Duodenal mucosa (tissue), 2 donors: ENCODE results near the gene ZNF750.

ENCODE experiments used
- H3K27ac ChIP-seq: one replicate; pipeline ENCODE4 v1.7.0; 2013; ENCODE audit warnings: low read depth, low read length
- H3K27me3 ChIP-seq, 2 donors: one replicate each; pipeline ENCODE4 v1.7.0; 2013; ENCODE audit warnings: low read length in 2 of 2, control low read depth in 1 of 2; ENCODE audit not compliant: insufficient read depth in 2 of 2, control insufficient read depth in 1 of 2
- H3K36me3 ChIP-seq, 2 donors: one replicate each; pipeline ENCODE4 v1.7.0; 2013; ENCODE audit warnings: low read length in 2 of 2, control low read depth in 1 of 2; ENCODE audit not compliant: insufficient read depth in 2 of 2, control insufficient read depth in 1 of 2
- H3K4me1 ChIP-seq, 2 donors: one replicate each; pipeline ENCODE4 v1.7.0; 2013; ENCODE audit warnings: low read length in 2 of 2, control low read depth in 1 of 2; ENCODE audit not compliant: insufficient read depth in 2 of 2, control insufficient read depth in 1 of 2
- H3K4me3 ChIP-seq, 2 donors: one replicate each; pipeline ENCODE4 v1.7.0; 2013; ENCODE audit warnings: low read length in 2 of 2, low read depth in 1 of 2
- H3K9ac ChIP-seq, 2 donors: one replicate each; pipeline ENCODE4 v1.7.0; 2013; ENCODE audit warnings: low read length in 2 of 2, low read depth in 1 of 2
- H3K9me3 ChIP-seq, 2 donors: one replicate each; pipeline ENCODE4 v1.7.0; 2013; ENCODE audit warnings: low read length in 2 of 2, control low read depth in 1 of 2; ENCODE audit not compliant: control insufficient read depth in 1 of 2

ZNF750 gene

DNA sequence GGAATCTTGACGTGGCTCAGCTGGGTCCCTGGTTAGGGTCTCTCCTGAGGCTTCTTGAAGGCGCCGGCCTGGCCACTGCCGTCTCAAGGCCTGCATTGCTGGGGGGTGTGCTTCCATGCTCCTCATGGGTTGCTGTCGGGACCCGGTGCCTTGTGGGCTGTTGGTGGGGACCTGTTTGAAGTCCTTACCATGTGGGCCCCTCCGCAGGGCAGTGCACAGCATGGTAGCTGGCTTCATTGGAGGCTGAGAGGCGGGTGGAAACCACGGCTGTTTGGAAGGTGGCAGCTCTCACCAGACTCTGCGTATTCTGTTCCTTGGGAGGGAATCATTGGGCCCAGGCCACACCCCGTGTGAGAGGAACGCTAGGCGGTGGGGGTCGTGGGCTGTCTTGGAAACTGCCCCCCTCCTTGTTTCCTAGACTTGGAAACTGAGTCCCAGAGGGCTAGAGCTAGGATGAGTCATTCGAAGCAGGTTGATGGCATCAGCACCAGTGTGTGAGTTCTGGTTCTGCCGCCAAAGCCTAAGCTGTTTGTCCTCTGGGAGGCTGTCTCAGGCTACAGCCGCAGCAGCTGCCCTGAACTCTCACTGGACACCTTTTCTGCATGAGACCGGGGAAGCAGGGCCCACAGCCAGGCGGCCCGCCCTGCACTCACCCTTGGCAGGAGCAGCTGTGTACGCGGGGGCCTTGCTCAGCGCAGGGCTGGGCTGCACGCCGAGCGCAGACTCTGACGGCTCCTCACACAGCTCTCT lies 35.2 kb downstream of the ZNF750 start:
- peaks cover 0 to 3% of the 10 kb centered on the region in 2 donors for H3K4me1 ChIP-seq
- no peaks in the 10 kb centered on the region for H3K27me3 ChIP-seq
- no peaks in the 10 kb centered on the region for H3K9me3 ChIP-seq
- H3K4me3 ChIP-seq = no peak overlapping the region
- H3K9ac ChIP-seq = no peak overlapping the region
- no peak overlapping the region for H3K27ac ChIP-seq
- peaks cover 4 to 18% of the 10 kb centered on the region in 2 donors for H3K36me3 ChIP-seq

DNA sequence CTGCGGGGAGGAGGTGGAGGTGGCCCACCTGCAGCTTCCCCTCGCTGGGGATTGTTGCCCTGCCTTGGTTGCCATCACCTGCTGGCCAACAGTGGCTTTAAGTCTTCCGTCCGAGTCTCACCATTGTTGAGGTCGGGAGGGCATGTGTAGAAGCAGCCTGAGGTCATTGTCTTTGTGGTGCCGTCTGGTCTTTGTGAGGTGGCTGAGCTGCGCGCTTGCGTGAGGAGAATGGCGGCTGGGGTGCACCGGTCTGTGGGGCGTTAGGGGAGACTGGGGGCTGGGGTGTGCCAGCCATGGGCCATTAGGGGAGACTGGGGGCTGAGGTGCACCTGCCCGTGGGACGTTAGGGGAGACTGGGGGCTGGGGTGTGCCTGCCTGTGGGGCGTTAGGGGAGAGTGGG lies 36.2 kb downstream of the ZNF750 start:
- Histone ChIP-seq H3K9ac (no peak overlapping the region), H3K4me3 (no peak overlapping the region), H3K27me3 (no peaks in the 10 kb centered on the region), H3K9me3 (no peaks in the 10 kb centered on the region), H3K27ac (no peak overlapping the region), H3K4me1 (peaks cover 0 to 3% of the 10 kb centered on the region in 2 donors), H3K36me3 (peaks cover 4 to 17% of the 10 kb centered on the region in 2 donors)

GRCh38 chr17:82803185-82803584 lies 36.6 kb downstream of the ZNF750 start:
- H3K36me3 ChIP-seq = peaks cover 4 to 19% of the 10 kb centered on the region in 2 donors

GRCh38 chr17:82802075-82802780 lies 37.6 kb downstream of the ZNF750 start:
- no peaks in the 10 kb centered on the region for H3K27me3 ChIP-seq
- no peaks in the 10 kb centered on the region for H3K9me3 ChIP-seq
- H3K4me3 ChIP-seq = no peak overlapping the region
- H3K4me1 ChIP-seq = peaks cover 0 to 3% of the 10 kb centered on the region in 2 donors
- peaks cover 4 to 19% of the 10 kb centered on the region in 2 donors for H3K36me3 ChIP-seq
- H3K9ac ChIP-seq = no peak overlapping the region
- H3K27ac ChIP-seq = no peak overlapping the region

More at GRCh38 chr17:82803185-82803584, 36.6 kb downstream of the ZNF750 start:
- Histone ChIP-seq H3K4me3 (no peak overlapping the region), H3K27ac (no peak overlapping the region), H3K4me1 (peaks cover 0 to 3% of the 10 kb centered on the region in 2 donors), H3K9ac (no peak overlapping the region), H3K9me3 (no peaks in the 10 kb centered on the region), H3K27me3 (no peaks in the 10 kb centered on the region)

- Histone ChIP-seq H3K36me3 (peaks cover 4 to 19% of the 10 kb centered on the region in 2 donors), H3K9ac (no peak overlapping the region), H3K4me3 (no peak overlapping the region), H3K4me1 (peaks cover 0 to 3% of the 10 kb centered on the region in 2 donors), H3K27ac (no peak overlapping the region), H3K27me3 (no peaks in the 10 kb centered on the region), H3K9me3 (no peaks in the 10 kb centered on the region)
Measured at GRCh38 chr17:82801377-82801970, 38.3 kb downstream of the ZNF750 start.

GRCh38 chr17:82800885-82801284 lies 38.9 kb downstream of the ZNF750 start:
- H3K4me3 ChIP-seq = no peak overlapping the region
- no peak overlapping the region for H3K27ac ChIP-seq
- H3K36me3 ChIP-seq = peaks cover 4 to 18% of the 10 kb centered on the region in 2 donors
- no peak overlapping the region for H3K9ac ChIP-seq
- H3K27me3 ChIP-seq = no peaks in the 10 kb centered on the region
- H3K4me1 ChIP-seq = peaks cover 0 to 3% of the 10 kb centered on the region in 2 donors
- H3K9me3 ChIP-seq = no peaks in the 10 kb centered on the region

DNA sequence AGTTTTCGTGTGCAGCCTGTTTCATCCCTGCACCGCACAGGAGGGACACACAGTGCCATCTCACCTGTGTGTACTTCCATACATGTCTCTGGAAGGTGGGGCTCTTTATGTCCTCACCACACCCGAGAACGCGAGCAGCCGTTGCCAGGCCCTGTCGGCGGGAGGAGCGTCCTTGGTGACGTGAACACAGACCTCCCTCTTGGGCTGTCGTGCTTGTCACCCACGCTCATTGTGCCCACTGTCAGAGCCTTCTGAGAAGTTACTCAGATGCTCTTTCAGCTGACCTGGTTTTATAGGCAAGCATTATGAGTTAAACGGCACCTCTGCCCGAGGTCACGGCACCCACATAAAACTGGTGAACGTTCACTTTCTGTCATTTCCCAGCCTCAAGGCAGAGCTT lies 40.2 kb downstream of the ZNF750 start:
- Histone ChIP-seq H3K27me3 (no peaks in the 10 kb centered on the region), H3K9ac (no peak overlapping the region), H3K27ac (no peak overlapping the region), H3K9me3 (no peaks in the 10 kb centered on the region), H3K36me3 (peaks cover 4 to 19% of the 10 kb centered on the region in 2 donors), H3K4me1 (no peaks in the 10 kb centered on the region), H3K4me3 (no peak overlapping the region)

- Histone ChIP-seq H3K36me3 (peaks cover 4 to 19% of the 10 kb centered on the region in 2 donors), H3K9me3 (no peaks in the 10 kb centered on the region), H3K27me3 (no peaks in the 10 kb centered on the region), H3K4me1 (no peaks in the 10 kb centered on the region), H3K27ac (no peak overlapping the region), H3K4me3 (no peak overlapping the region), H3K9ac (no peak overlapping the region)
Measured at GRCh38 chr17:82798752-82799151, 41.1 kb downstream of the ZNF750 start.

GRCh38 chr17:82797061-82797460 lies 42.8 kb downstream of the ZNF750 start:
- no peaks in the 10 kb centered on the region for H3K9me3 ChIP-seq
- H3K4me1 ChIP-seq = no peaks in the 10 kb centered on the region
- H3K9ac ChIP-seq = no peak overlapping the region
- no peaks in the 10 kb centered on the region for H3K27me3 ChIP-seq
- no peak overlapping the region for H3K27ac ChIP-seq
- H3K4me3 ChIP-seq = no peak overlapping the region
- peaks cover 4 to 19% of the 10 kb centered on the region in 2 donors for H3K36me3 ChIP-seq

GRCh38 chr17:82795615-82796014 lies 44.2 kb downstream of the ZNF750 start:
- Histone ChIP-seq H3K36me3 (peaks cover 2 to 15% of the 10 kb centered on the region in 2 donors), H3K4me3 (no peak overlapping the region), H3K9me3 (no peaks in the 10 kb centered on the region), H3K4me1 (no peaks in the 10 kb centered on the region), H3K9ac (no peak overlapping the region), H3K27ac (peak overlapping the region; percentile 42), H3K27me3 (no peaks in the 10 kb centered on the region)
